Neuron (in vitro differentiated cells): ENCODE data around the gene FAM120A.
A peak's percentile ranks its signal among the peaks of the same experiment; 100 is the strongest.

Experiments
- H2AFZ ChIP-seq: one replicate; pipeline ENCODE4 v1.6.1; 2013; ENCODE audit warnings: low read depth, mild to moderate bottlenecking, inconsistent platforms, low read length, moderate library complexity
- H3K27me3 ChIP-seq: one replicate; pipeline ENCODE4 v1.6.1; 2013; ENCODE audit warnings: low read length; ENCODE audit not compliant: insufficient read depth
- H3K36me3 ChIP-seq: one replicate; pipeline ENCODE4 v1.6.1; 2013; ENCODE audit warnings: low read length; ENCODE audit not compliant: insufficient read depth
- H3K4me1 ChIP-seq: one replicate; pipeline ENCODE4 v1.6.1; 2013; ENCODE audit warnings: low read length; ENCODE audit not compliant: insufficient read depth
- H3K4me3 ChIP-seq: 2 replicates; pipeline ENCODE4 v1.5.1; 2013; ENCODE audit warnings: mild to moderate bottlenecking, low read length, moderate library complexity
- H3K9me3 ChIP-seq: one replicate; pipeline ENCODE4 v1.6.1; 2013; ENCODE audit warnings: low read length

Gene FAM120A

GRCh38 chr9:93577078-93577974 lies 125.8 kb downstream of the FAM120A start:
- peaks cover 3% of the 10 kb centered on the region for H3K9me3 ChIP-seq
- H3K4me3 ChIP-seq = peak overlapping the region; percentile 66
- no peaks in the 10 kb centered on the region for H3K27me3 ChIP-seq
- H3K36me3 ChIP-seq = no peaks in the 10 kb centered on the region
- H2AFZ ChIP-seq = no peak overlapping the region
- peaks cover 25% of the 10 kb centered on the region for H3K4me1 ChIP-seq

- H3K36me3 ChIP-seq = no peaks in the 10 kb centered on the region
- H3K27me3 ChIP-seq = no peaks in the 10 kb centered on the region
- H3K4me1 ChIP-seq = peaks cover 25% of the 10 kb centered on the region
- peaks cover 6% of the 10 kb centered on the region for H3K9me3 ChIP-seq
- H2AFZ ChIP-seq = no peak overlapping the region
- peak overlapping the region; percentile 66 for H3K4me3 ChIP-seq
Observed at GRCh38 chr9:93577975-93578682, 126.6 kb downstream of the FAM120A start.

GRCh38 chr9:93578844-93579243 lies 127.4 kb downstream of the FAM120A start:
- H2AFZ ChIP-seq = no peak overlapping the region
- H3K4me1 ChIP-seq = peaks cover 25% of the 10 kb centered on the region
- H3K9me3 ChIP-seq = peaks cover 6% of the 10 kb centered on the region
- no peaks in the 10 kb centered on the region for H3K36me3 ChIP-seq
- H3K4me3 ChIP-seq = no peak overlapping the region
- no peaks in the 10 kb centered on the region for H3K27me3 ChIP-seq

GRCh38 chr9:93579711-93580516 lies 128.4 kb downstream of the FAM120A start:
- H3K27me3 ChIP-seq = no peaks in the 10 kb centered on the region
- H3K4me1 ChIP-seq = peaks cover 19% of the 10 kb centered on the region
- H3K9me3 ChIP-seq = peaks cover 9% of the 10 kb centered on the region
- no peak overlapping the region for H3K4me3 ChIP-seq
- no peak overlapping the region for H2AFZ ChIP-seq
- H3K36me3 ChIP-seq = no peaks in the 10 kb centered on the region

- no peaks in the 10 kb centered on the region for H3K27me3 ChIP-seq
- no peak overlapping the region for H2AFZ ChIP-seq
- peaks cover 11% of the 10 kb centered on the region for H3K4me1 ChIP-seq
- H3K9me3 ChIP-seq = peaks cover 18% of the 10 kb centered on the region
- no peak overlapping the region for H3K4me3 ChIP-seq
- no peaks in the 10 kb centered on the region for H3K36me3 ChIP-seq
Observed at GRCh38 chr9:93580654-93581380, 129.3 kb downstream of the FAM120A start.

GRCh38 chr9:93582115-93582514 lies 130.6 kb downstream of the FAM120A start:
- Histone ChIP-seq H3K27me3 (no peaks in the 10 kb centered on the region), H3K4me3 (no peak overlapping the region), H2AFZ (no peak overlapping the region), H3K36me3 (no peaks in the 10 kb centered on the region), H3K4me1 (peaks cover 11% of the 10 kb centered on the region), H3K9me3 (peaks cover 18% of the 10 kb centered on the region)

GRCh38 chr9:93582550-93582949 lies 131.1 kb downstream of the FAM120A start:
- H3K4me1 ChIP-seq = peaks cover 9% of the 10 kb centered on the region
- no peaks in the 10 kb centered on the region for H3K27me3 ChIP-seq
- no peaks in the 10 kb centered on the region for H3K36me3 ChIP-seq
- H2AFZ ChIP-seq = no peak overlapping the region
- H3K4me3 ChIP-seq = no peak overlapping the region
- H3K9me3 ChIP-seq = peaks cover 18% of the 10 kb centered on the region

- H3K27me3 ChIP-seq = no peaks in the 10 kb centered on the region
- no peaks in the 10 kb centered on the region for H3K36me3 ChIP-seq
- no peak overlapping the region for H2AFZ ChIP-seq
- no peak overlapping the region for H3K4me3 ChIP-seq
- H3K9me3 ChIP-seq = peaks cover 18% of the 10 kb centered on the region
- peaks cover 15% of the 10 kb centered on the region for H3K4me1 ChIP-seq
Observed at GRCh38 chr9:93585259-93585658, 133.8 kb downstream of the FAM120A start.

- Histone ChIP-seq H3K4me3 (no peak overlapping the region), H2AFZ (no peak overlapping the region), H3K36me3 (no peaks in the 10 kb centered on the region), H3K9me3 (peaks cover 18% of the 10 kb centered on the region), H3K27me3 (no peaks in the 10 kb centered on the region), H3K4me1 (peaks cover 16% of the 10 kb centered on the region)
Observed at GRCh38 chr9:93585695-93586094, 134.2 kb downstream of the FAM120A start.

- Histone ChIP-seq H2AFZ (no peak overlapping the region), H3K36me3 (no peaks in the 10 kb centered on the region), H3K4me3 (no peak overlapping the region), H3K9me3 (peaks cover 18% of the 10 kb centered on the region), H3K27me3 (no peaks in the 10 kb centered on the region), H3K4me1 (peaks cover 16% of the 10 kb centered on the region)
Observed at GRCh38 chr9:93586290-93587057, 135.0 kb downstream of the FAM120A start.

- no peaks in the 10 kb centered on the region for H3K27me3 ChIP-seq
- H3K4me1 ChIP-seq = peaks cover 17% of the 10 kb centered on the region
- peaks cover 15% of the 10 kb centered on the region for H3K9me3 ChIP-seq
- no peak overlapping the region for H2AFZ ChIP-seq
- no peak overlapping the region for H3K4me3 ChIP-seq
- no peaks in the 10 kb centered on the region for H3K36me3 ChIP-seq
Observed at GRCh38 chr9:93587284-93587650, 135.8 kb downstream of the FAM120A start.
